Kidney capillary endothelial cell (primary cell): Measurements from ENCODE around the gene OGFOD1.

Experiments
- DNase-seq: peaks from one replicate; pipeline ENCODE4 v3.0.0-alpha.2; 2018; ENCODE audit warnings: low spot score

The OGFOD1 gene

DNA sequence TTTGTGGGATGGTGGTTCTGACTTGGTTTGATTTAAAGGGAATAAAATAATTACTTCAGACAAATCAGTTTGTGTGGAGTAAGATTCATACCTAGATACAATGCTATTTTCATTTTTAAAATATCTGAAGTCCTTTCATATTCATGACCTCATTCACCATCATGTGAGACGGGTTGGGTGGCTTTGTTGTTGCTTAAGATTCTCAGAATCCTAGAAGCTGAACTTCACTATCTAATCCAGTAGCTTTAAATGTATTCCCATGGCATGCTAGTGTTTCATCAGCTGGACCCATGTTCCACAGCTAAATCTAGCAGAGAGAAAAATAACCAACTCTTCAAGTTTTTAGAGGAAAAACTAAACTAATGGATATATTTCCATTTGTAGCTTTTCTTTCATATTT is 23.3 kb upstream of the OGFOD1 start:
- DNase-seq, result no peak

DNA sequence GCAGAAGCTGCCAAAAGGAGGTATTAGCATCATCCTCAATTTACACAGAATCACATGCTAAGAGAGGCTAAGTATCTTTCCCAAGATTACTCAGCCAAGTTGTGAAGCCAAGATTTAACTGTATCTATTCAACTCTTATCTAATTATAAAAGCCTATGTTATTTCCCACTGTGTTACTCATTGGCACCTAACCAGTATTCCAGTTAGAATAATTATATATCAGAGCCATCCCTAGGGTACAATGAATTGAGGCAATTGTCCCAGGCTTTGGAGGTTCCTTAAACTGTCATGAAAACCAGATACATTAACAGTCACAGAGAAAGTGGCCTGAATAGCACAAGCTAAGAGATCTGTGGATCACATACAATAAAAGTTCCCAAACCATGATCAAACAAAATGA is 15.1 kb upstream of the OGFOD1 start:
- no peak for DNase-seq

DNA sequence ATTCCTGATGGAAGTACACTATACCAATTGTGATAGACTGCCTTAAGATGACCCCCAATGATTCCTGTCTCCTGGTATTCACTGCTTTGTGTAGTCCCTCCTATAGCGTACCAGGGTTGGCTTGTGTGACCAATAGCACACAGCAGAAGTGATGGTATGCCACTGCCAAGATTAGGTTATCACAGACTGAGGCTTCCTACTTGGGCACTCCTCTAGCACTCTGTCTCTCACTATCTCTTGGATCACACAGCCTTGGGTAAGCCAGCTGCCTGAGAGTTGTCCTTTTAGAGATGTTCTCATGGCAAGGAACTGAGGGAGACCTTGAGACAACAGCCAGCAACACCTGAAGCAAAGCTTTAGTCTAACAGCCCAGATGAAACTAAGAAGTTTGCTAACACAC is 13.3 kb upstream of the OGFOD1 start:
- no peak for DNase-seq

DNA sequence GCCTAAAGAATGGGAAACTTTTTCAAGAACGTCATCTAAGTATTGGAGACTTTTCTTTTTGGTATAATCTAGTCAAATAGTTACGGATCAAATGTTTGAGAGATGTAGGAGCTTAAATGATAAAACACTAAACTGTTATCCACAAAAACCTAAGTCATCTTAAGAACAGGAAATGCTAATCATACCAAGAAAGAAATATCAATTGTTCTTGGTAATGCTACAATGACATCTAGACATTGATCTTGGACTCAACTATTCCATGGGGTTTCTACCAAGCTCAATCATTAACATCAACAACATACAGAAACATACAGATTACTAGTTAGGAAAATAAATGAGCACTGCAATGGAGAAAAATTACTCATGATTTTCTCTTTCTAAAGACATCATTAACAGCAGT is 4.1 kb upstream of the OGFOD1 start:
- no peak for DNase-seq

DNA sequence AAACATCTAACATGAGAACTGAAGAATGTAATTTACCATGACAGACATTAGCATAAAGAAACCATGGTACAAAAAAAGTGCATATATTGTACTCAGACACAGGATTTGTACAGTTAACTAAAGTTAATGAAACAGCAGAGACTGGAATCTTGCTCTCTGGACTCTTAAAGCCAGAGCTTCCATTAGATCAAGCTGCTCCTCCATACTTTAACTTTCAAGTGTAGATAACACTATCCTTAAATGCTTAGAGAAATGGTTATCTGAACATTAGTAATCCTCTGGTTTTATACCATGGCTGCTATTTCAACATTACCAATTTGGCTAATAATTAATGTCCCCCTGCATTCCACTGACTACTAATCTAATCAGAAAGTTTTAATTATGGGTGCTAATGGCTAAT is 3.3 kb upstream of the OGFOD1 start:
- DNase-seq, result no peak

DNA sequence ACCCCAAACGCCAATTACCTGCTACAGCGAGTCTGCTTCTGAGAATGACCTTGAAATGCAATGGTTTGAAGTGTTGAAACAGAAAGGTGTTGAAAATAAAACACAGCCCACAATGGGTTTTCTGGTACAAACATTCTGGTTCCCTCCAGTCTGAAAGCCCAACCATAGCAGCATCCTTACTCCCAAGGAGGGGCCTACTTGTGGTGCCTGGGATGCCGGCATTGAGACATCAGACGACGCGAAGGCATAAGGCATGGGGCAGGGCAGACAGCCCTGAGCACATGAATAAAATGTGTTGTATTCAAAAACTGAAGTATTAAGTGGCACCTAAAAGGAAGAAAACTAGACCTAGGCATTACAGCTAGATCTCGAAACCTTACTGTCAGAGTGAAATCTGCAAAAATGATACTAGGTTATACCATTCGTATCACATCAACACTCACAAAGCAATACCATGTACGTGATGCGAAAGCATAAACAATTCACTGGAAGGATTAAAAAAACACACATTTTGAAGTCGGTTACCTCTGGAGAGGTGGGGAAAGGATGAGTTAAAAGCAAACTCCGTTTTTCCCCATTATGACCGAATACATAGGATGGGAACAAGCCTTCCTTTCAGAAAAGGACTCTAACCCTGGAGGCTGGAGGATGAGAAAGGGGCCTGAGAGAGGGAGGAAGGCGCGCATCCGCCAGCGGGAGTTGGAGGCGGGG is 924 bp upstream of the OGFOD1 start:
- DNase-seq, result peak; percentile 8

DNA sequence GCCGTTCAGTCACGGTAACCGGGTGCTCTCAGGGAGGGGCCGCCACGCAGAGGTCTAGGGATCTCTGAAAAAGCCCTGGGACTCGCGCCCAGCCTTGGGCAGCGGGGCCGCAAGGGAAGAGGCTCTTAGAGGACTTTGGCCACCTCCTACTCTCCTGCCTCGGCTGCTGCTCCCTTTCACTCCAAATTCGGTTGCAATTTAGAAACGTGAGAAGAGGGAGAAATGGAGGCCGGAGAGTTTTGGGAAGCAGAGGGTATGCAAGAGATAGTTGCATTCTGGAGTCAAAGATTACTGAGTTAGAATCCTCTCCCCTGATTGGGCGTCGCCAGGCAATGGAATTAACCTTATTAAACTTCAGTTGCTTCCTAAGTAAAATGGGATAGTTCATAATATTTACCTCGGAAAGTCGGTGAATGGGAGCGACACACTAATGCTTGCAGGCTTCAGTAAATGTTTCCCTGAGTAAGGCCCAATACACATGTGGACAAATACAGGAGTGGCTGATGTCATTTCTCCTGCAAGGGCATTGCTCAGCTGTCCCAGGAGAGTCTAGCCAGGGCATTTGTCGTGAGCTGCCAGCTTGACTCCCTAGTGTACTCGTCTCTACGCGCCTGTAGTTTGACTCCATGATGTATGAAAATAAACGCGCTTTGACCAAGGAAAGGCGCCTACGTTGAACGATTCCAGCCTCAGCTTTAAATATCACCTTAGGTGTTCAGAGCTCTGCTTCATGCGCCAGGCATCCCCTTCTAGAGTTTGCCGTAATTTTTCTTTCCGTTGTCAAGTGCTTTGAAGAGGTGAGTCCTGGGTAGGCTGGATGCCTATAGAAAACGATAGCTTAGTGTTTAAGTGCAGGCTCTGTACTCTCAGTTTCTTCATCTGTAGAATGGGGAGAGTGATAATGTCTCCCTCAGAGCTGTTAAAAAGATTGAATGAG is 667 bp downstream of the OGFOD1 start:
- peak; percentile 62 for DNase-seq

DNA sequence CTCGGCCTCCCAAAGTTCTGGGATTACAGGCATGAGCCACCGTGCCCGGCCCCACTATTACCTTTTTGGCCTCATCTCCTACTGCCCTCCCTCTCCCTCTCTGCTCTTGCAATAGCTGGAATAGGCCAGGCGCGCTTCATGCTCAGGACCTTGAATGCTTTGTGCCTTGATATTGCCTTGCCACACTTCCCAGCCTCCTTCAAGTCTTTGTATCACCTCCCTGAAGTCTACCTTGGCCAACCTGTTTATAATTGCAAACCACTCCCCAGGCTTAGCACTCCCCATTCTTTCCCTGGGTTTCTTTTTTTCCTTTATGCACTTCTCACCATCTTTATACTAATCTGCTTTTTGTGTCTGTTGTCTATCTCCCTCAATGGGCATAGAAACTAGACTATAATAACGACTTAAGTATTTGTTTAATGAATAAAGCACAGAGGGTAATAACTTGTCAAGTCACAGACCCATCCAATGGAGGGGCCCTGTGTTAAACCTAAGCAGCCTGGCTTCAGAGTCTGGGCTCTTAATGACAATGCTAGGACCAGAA is 6.6 kb downstream of the OGFOD1 start:
- DNase-seq, result no peak

DNA sequence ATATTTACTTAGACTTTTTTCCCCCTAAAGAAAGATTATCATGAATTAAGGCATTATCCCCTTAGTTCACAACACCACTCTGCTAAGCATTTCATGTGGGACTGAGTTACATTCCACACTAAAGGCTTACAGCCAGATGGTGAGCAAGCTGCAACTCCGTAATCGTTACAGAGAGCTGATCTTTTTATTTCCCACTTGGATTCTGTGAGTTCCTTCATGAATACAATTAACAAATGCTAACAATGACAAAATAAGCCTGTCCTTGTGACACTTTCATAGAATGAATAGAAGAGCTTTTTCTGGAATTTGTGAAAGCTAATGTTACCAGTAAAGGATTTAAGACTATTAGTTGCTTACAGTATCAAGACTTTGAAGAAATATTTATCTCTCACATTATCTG is 8.7 kb downstream of the OGFOD1 start:
- no peak for DNase-seq

DNA sequence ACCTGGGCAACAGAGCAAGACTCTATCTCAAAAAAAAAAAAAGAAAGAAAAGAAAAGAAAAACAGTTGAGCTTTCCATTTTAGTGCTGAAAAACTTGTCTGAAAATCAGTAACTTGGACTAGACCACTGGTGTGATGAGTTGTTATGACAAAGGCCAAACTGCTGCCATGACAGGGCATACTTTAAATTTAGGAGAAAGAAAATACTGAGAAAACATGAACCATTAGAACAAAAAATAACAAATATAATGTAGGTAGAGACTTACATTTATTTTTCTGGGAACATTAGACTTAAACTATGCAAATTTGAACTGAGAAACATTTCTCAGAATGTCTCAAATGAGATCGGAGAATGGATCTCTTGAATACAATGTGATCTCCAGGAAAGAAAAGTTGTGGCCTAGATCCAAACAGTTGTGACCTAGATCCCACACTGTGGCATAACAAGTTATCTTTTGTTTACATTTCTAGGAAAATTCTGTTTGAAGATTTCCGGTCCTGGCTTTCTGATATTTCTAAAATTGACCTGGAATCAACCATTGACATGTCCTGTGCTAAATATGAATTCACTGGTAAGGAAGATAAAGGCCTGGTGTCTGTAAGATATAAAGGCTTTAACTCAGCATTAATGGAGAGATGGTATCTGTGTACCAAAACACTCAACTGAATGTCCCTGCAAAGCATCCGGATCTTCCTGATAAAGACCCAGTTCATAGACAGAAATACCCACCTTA is 10.9 kb downstream of the OGFOD1 start:
- no peak for DNase-seq

DNA sequence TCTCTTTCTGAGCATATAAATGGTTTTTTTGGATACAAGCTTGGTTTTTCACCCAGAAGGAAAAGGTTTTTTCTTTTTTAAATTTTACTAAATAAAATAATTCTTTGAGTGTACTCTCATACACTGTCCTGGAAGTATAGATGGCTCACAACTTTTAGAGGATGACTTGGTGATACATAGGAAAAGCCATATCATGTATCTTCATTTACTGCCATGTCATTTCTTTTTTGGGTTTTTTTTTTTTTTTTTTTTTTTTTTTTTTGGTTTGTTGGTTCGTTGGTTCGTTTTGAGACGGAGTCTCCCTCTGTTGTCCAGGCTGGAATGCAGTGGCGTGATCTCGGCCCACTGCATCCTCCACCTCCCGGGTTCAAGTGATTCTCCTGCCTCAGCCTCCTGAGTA is 11.8 kb downstream of the OGFOD1 start:
- DNase-seq, result no peak

DNA sequence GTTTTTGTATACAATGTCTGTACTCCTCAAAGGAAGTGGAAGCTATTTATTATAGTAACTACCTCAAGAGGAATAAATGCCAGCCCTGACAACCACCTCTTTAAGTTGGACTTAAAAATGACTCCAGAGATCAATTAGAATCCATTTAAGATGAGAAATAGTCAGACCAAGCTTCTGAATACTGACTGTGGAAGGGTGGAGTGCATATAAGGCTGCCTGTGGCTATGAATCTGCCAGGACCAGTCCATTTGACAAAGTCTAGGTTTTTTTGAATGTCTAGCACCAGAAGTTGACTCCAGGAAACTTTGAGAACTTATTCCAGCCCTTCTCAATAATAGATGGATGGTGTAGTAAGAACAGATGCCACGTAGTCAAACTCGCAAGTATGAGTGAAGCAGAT is 15.0 kb downstream of the OGFOD1 start:
- no peak for DNase-seq

DNA sequence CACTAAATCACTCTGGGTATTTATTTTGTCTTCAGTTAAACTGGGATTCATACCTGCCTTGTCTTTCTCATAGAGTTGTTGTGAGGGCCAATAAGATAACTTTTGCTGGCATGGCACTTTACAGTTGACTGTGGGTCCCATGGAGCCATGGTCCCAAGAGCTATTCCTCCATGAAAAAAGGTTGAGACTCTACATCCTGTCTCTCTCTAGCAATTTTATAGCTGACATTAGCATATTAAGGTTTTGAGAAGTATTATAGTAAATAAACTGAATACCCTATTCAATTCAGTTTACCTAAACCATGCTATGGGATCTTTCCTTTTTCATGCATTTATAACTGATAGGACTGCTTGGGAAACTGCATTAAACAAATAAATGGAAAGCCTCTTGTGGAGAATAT is 17.4 kb downstream of the OGFOD1 start:
- DNase-seq, result no peak

DNA sequence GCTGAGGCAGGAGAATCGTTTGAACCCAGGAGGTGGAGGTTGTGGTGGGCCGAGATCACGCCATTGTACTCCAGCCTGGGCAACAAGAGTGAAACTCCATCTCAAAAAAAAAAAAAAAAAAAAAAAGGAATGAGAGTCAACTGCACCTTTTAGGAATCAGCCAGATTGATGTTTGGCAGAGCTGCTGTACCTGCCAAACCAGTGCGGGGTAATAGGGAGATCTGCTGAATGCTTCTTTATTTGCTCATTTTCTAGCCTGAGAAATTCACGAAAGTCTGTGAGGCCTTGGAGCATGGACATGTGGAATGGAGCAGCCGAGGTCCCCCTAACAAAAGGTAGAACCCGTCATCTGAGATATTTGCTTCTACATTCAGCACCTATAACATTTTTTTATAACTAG is 18.4 kb downstream of the OGFOD1 start:
- DNase-seq, result no peak

DNA sequence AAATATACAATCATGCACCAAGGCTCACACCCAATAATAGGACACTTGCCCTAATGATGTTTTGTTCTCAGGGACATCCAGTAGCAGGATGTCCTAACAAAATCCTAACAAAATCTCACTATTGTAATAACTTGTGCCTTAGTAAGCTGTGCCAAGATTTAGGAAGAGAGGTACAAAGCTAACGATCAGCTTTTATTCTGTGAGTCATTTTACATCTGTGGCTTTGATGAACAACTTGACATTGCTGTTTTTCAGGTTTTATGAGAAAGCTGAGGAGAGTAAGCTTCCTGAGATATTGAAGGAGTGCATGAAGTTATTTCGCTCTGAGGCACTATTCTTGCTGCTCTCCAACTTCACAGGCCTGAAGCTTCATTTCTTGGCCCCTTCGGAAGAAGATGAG is 18.9 kb downstream of the OGFOD1 start:
- DNase-seq, result no peak

DNA sequence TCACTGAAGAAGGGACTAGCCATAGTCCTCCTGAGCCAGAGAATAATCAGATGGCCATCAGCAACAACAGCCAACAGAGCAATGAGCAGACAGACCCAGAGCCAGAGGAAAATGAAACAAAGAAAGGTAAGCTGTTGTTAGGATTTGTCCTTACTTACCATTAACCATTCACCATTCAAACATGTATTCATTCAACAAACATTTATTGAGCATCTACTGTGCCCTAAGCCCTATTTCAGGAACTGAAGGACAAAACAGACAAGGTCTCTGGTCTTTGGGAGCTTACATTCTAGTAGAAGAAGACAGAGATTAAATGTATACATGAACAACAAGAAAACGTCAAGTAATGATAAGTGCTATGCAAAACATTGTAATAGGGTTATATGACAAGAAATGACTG is 19.3 kb downstream of the OGFOD1 start:
- DNase-seq, result no peak

DNA sequence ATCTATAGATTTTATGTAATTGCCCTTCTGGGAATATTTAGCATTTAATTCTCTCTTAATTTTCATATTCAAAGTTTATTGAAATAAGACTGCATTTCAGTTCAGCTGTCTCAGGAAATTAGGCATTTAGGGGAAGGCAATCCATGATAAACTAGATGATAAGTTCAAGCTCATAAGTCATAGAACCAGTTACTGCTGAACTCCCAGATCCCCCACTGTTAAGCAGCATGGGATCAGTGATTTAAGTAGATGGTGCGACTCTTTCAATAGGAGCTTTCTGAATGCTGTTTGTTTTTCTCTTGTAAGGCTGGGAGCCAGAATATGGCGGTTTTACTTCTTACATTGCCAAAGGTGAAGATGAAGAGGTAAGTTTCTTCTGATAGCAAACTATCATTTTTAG is 23.8 kb downstream of the OGFOD1 start:
- DNase-seq, result no peak

DNA sequence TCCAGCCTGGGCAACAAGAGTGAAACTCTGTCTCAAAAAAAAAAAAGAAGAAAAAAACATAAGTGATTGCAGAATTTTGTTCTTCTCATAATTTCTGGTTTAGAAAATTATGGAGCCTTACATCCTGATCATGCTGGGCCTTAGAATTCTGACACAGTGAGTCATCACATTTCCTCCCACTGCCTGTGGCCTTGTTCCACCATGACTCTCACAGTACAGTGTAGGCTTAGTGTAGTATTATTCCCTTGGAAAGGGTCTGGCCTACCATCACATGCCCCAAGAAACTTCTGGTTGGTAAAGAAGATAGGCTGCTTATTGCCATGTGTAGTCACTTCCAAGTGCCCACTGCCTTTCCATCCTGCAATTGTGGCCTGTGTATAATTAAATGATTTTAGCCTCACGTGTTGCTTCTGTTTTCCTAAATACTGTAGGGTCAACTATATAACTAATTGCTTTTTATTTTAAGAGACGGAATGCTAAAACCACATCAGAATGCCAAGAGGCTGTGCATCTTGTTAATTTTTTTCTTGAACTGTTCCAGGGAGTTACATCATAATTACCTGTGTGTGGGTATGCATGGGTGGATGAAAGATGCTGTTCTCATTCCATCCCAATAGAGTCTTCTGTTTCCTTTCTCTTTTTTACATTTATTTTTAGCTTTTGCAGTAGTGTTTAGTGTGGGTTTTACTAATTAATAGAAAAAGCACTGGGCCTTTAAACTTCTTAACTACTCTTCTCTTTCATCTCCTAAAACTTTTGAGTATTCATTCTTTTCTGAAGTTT is 25.9 kb downstream of the OGFOD1 start:
- DNase-seq, result peak; percentile 86

DNA sequence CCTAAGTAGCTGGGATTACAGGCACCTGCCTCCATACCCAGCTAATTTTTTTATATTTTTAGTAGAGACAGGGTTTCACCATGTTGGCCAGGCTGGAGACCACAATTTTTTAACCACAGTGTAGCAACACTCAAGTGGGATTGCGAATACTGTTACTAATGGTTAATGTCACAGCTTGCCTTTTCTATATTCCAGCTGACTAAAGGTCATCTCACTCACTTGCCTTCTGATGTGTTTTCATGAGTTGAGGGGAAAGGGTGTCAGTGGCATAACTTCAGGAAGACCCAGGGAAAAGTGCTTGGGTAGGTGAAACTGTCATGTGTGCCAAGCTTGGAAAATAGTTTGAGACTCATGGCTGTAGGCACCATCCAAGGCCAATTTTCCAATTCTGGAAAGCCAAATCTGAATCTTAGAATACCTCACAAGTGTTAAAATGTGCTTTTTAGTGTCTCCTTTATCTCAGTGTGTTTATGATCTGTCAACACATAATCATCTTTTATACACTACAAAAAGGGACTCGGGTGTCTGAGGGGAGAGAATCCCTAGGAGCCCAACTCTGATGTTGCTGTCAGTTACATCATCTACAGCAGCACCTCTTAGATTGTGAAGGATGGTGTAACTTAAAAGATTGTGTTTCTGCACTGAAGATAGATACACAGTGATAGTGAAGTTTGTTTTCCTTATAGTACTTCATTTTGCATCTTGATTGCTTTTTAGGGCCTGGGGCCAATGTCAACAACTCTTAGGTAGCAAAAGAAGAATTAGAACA is 27.1 kb downstream of the OGFOD1 start:
- no peak for DNase-seq

DNA sequence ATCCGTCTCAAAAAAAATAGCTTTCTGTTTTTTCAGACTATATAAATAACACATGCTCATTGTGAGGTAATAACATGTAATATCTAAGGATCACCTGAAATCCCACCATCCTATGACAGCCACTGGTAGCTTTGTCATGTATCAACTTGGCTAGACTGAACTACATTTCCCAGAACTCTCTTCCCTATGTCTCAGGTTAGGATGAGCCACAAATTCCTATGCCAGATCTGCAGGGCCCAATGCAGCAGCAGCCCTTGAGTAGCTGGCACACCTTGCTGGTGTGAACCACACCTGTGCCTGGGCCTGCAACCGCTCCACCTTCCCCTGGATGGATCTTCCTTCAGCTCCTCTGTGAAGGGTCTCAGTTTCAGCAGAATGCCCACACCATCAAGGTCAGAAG is 28.1 kb downstream of the OGFOD1 start:
- DNase-seq, result no peak
